Activated T-cell treated with anti-CD3 and anti-CD28 coated beads, Interleukin-2, amount 50 U/mL, for 24 hours (primary cell): ENCODE measurements around the gene PLPP3.

Experiments used
- DNase-seq: peaks from one replicate; pipeline ENCODE4 v3.0.0-alpha.2; 2020
- H3K27ac Mint-ChIP-seq: 2 replicates; pipeline ENCODE4 v1.8.0; 2020; ENCODE audit warnings: mild to moderate bottlenecking, mixed read lengths
- H3K27me3 Mint-ChIP-seq: 2 replicates; pipeline ENCODE4 v1.8.0; 2020; ENCODE audit warnings: mixed read lengths
- H3K36me3 Mint-ChIP-seq: 2 replicates; pipeline ENCODE4 v1.8.0; 2020; ENCODE audit warnings: low read depth, mixed read lengths
- H3K4me1 Mint-ChIP-seq: 2 replicates; pipeline ENCODE4 v1.8.0; 2020; ENCODE audit warnings: low read depth, mixed read lengths
- H3K4me3 Mint-ChIP-seq: 2 replicates; pipeline ENCODE4 v1.8.0; 2020; ENCODE audit warnings: mild to moderate bottlenecking, moderate library complexity, mixed read lengths
- H3K9me3 Mint-ChIP-seq: 2 replicates; pipeline ENCODE4 v1.8.0; 2020; ENCODE audit warnings: mixed read lengths

The PLPP3 gene

GRCh38 chr1:56510642-56511021 lies 68.7 kb downstream of the PLPP3 start:
- no peak overlapping the region for H3K27ac Mint-ChIP-seq
- DNase-seq = no peak
- H3K4me3 Mint-ChIP-seq = no peak overlapping the region
- no peaks in the 10 kb centered on the region for H3K36me3 Mint-ChIP-seq
- H3K9me3 Mint-ChIP-seq = peaks cover 4% of the 10 kb centered on the region
- H3K27me3 Mint-ChIP-seq = no peaks in the 10 kb centered on the region
- H3K4me1 Mint-ChIP-seq = no peaks in the 10 kb centered on the region

GRCh38 chr1:56509713-56510641 lies 69.4 kb downstream of the PLPP3 start:
- Mint-ChIP-seq H3K4me3 (no peak overlapping the region), H3K27ac (no peak overlapping the region), H3K9me3 (peaks cover 4% of the 10 kb centered on the region), H3K36me3 (no peaks in the 10 kb centered on the region), H3K4me1 (no peaks in the 10 kb centered on the region), H3K27me3 (no peaks in the 10 kb centered on the region)
- DNase-seq = no peak

- Mint-ChIP-seq H3K36me3 (no peaks in the 10 kb centered on the region), H3K4me3 (no peak overlapping the region), H3K4me1 (no peaks in the 10 kb centered on the region), H3K27me3 (no peaks in the 10 kb centered on the region), H3K27ac (no peak overlapping the region), H3K9me3 (peaks cover 4% of the 10 kb centered on the region)
- DNase-seq = no peak
These were observed 70.8 kb downstream of the PLPP3 start for GRCh38 chr1:56508523-56508983.

- no peak for DNase-seq
- no peak overlapping the region for H3K4me3 Mint-ChIP-seq
- no peaks in the 10 kb centered on the region for H3K4me1 Mint-ChIP-seq
- H3K27me3 Mint-ChIP-seq = no peaks in the 10 kb centered on the region
- H3K36me3 Mint-ChIP-seq = no peaks in the 10 kb centered on the region
- no peak overlapping the region for H3K27ac Mint-ChIP-seq
- peaks cover 4% of the 10 kb centered on the region for H3K9me3 Mint-ChIP-seq
These were observed 71.3 kb downstream of the PLPP3 start for GRCh38 chr1:56507925-56508522.

GRCh38 chr1:56506951-56507491 lies 72.3 kb downstream of the PLPP3 start:
- Mint-ChIP-seq H3K36me3 (no peaks in the 10 kb centered on the region), H3K27ac (no peak overlapping the region), H3K27me3 (no peaks in the 10 kb centered on the region), H3K9me3 (peaks cover 4% of the 10 kb centered on the region), H3K4me3 (no peak overlapping the region), H3K4me1 (no peaks in the 10 kb centered on the region)
- no peak for DNase-seq

GRCh38 chr1:56505792-56506743 lies 73.3 kb downstream of the PLPP3 start:
- no peak overlapping the region for H3K27ac Mint-ChIP-seq
- H3K4me1 Mint-ChIP-seq = no peaks in the 10 kb centered on the region
- H3K4me3 Mint-ChIP-seq = no peak overlapping the region
- no peaks in the 10 kb centered on the region for H3K27me3 Mint-ChIP-seq
- DNase-seq = no peak
- H3K36me3 Mint-ChIP-seq = no peaks in the 10 kb centered on the region
- peaks cover 4% of the 10 kb centered on the region for H3K9me3 Mint-ChIP-seq

GRCh38 chr1:56502700-56503245 lies 76.6 kb downstream of the PLPP3 start:
- no peak overlapping the region for H3K4me3 Mint-ChIP-seq
- H3K27me3 Mint-ChIP-seq = peaks cover 4% of the 10 kb centered on the region
- DNase-seq = no peak
- peaks cover 4% of the 10 kb centered on the region for H3K9me3 Mint-ChIP-seq
- no peaks in the 10 kb centered on the region for H3K36me3 Mint-ChIP-seq
- H3K4me1 Mint-ChIP-seq = no peaks in the 10 kb centered on the region
- H3K27ac Mint-ChIP-seq = no peak overlapping the region

GRCh38 chr1:56501888-56502287 lies 77.5 kb downstream of the PLPP3 start:
- Mint-ChIP-seq H3K4me1 (no peaks in the 10 kb centered on the region), H3K27ac (no peak overlapping the region), H3K27me3 (peaks cover 4% of the 10 kb centered on the region), H3K4me3 (no peak overlapping the region), H3K9me3 (peaks cover 4% of the 10 kb centered on the region), H3K36me3 (no peaks in the 10 kb centered on the region)
- no peak for DNase-seq

- no peak overlapping the region for H3K4me3 Mint-ChIP-seq
- no peak for DNase-seq
- H3K27ac Mint-ChIP-seq = no peak overlapping the region
- no peaks in the 10 kb centered on the region for H3K4me1 Mint-ChIP-seq
- no peaks in the 10 kb centered on the region for H3K36me3 Mint-ChIP-seq
- H3K9me3 Mint-ChIP-seq = no peaks in the 10 kb centered on the region
- peaks cover 4% of the 10 kb centered on the region for H3K27me3 Mint-ChIP-seq
These were observed 77.9 kb downstream of the PLPP3 start for GRCh38 chr1:56501426-56501825.

- H3K4me3 Mint-ChIP-seq = no peak overlapping the region
- H3K4me1 Mint-ChIP-seq = no peaks in the 10 kb centered on the region
- peaks cover 8% of the 10 kb centered on the region for H3K27me3 Mint-ChIP-seq
- no peak for DNase-seq
- H3K36me3 Mint-ChIP-seq = no peaks in the 10 kb centered on the region
- H3K27ac Mint-ChIP-seq = no peak overlapping the region
- no peaks in the 10 kb centered on the region for H3K9me3 Mint-ChIP-seq
These were observed 82.3 kb downstream of the PLPP3 start for GRCh38 chr1:56496821-56497772.

GRCh38 chr1:56496158-56496557 lies 83.2 kb downstream of the PLPP3 start:
- no peak for DNase-seq
- no peaks in the 10 kb centered on the region for H3K4me1 Mint-ChIP-seq
- no peaks in the 10 kb centered on the region for H3K36me3 Mint-ChIP-seq
- no peaks in the 10 kb centered on the region for H3K9me3 Mint-ChIP-seq
- no peak overlapping the region for H3K27ac Mint-ChIP-seq
- no peak overlapping the region for H3K4me3 Mint-ChIP-seq
- H3K27me3 Mint-ChIP-seq = peaks cover 8% of the 10 kb centered on the region

- Mint-ChIP-seq H3K27ac (no peak overlapping the region), H3K27me3 (peaks cover 8% of the 10 kb centered on the region), H3K4me3 (no peak overlapping the region), H3K4me1 (no peaks in the 10 kb centered on the region), H3K36me3 (no peaks in the 10 kb centered on the region), H3K9me3 (no peaks in the 10 kb centered on the region)
- no peak for DNase-seq
These were observed 83.8 kb downstream of the PLPP3 start for GRCh38 chr1:56495538-56495937.

- H3K4me1 Mint-ChIP-seq = no peaks in the 10 kb centered on the region
- H3K27me3 Mint-ChIP-seq = peaks cover 8% of the 10 kb centered on the region
- no peak overlapping the region for H3K4me3 Mint-ChIP-seq
- DNase-seq = no peak
- H3K27ac Mint-ChIP-seq = no peak overlapping the region
- H3K9me3 Mint-ChIP-seq = no peaks in the 10 kb centered on the region
- H3K36me3 Mint-ChIP-seq = no peaks in the 10 kb centered on the region
These were observed 85.1 kb downstream of the PLPP3 start for GRCh38 chr1:56494306-56494705.
